Measurements from ENCODE around the gene PPP4R3B. TPM values are rescaled to one million over a fixed set of nuclear protein-coding genes. Genes with fewer than 3 reads are reported as not detected.
A peak's percentile ranks its signal among the peaks of the same experiment; 100 is the strongest.

Gene PPP4R3B
- total RNA-seq, 2 donors from 2014 or later: 50.8 to 52.0 TPM

- peaks cover 5% of the 10 kb centered on the region for H3K9me3 Mint-ChIP-seq
- no peaks in the 10 kb centered on the region for H3K4me1 ChIP-seq (ENCODE audit: control insufficient read depth, insufficient read depth, low read length)
- no peak overlapping the region for H3K27ac ChIP-seq (ENCODE audit: low read depth, low read length)
- DNase-seq: no peak
- H3K9me3 ChIP-seq (ENCODE audit: control insufficient read depth, low read length): no peaks in the 10 kb centered on the region
- no peaks in the 10 kb centered on the region for H3K27me3 ChIP-seq (ENCODE audit: control insufficient read depth, insufficient read depth, low read length, poor library complexity, severe bottlenecking)
- peaks cover 48% of the 10 kb centered on the region for H3K36me3 ChIP-seq (ENCODE audit: control insufficient read depth, insufficient read depth, low read length)
- H3K4me1 Mint-ChIP-seq: peaks cover 28% of the 10 kb centered on the region
- peak overlapping the region; percentile 44 for H3K27ac Mint-ChIP-seq
- WGBS, 2 experiments (ENCODE audit: insufficient coverage in 1 of 2, insufficient read length in 1 of 2): 91 to 100% methylated on average over 1 to 3 of the region's 3 CpGs
- no peak overlapping the region for H3K9ac ChIP-seq (ENCODE audit: extremely low read depth, low read length, poor library complexity, severe bottlenecking)
- H3K36me3 Mint-ChIP-seq (ENCODE audit: low read depth): peaks cover 44% of the 10 kb centered on the region
- H3K4me3 ChIP-seq (ENCODE audit: low read length): no peak overlapping the region
- no peak for TF ChIP-seq CTCF (conservative IDR thresholded peaks at IDR 0.05)
- no peak overlapping the region for H3K4me3 Mint-ChIP-seq
- H3K27me3 Mint-ChIP-seq (ENCODE audit: insufficient read depth): no peaks in the 10 kb centered on the region
Observed at GRCh38 chr2:55610954-55611743, 6.3 kb downstream of the PPP4R3B start.

GRCh38 chr2:55609938-55610578, 7.4 kb downstream of the PPP4R3B start:
- H3K9me3 Mint-ChIP-seq: peaks cover 5% of the 10 kb centered on the region
- Histone ChIP-seq H3K4me3 (ENCODE audit: low read length) (no peak overlapping the region), H3K4me1 (ENCODE audit: control insufficient read depth, insufficient read depth, low read length) (no peaks in the 10 kb centered on the region), H3K9me3 (ENCODE audit: control insufficient read depth, low read length) (no peaks in the 10 kb centered on the region), H3K36me3 (ENCODE audit: control insufficient read depth, insufficient read depth, low read length) (peaks cover 45% of the 10 kb centered on the region), H3K27ac (ENCODE audit: low read depth, low read length) (no peak overlapping the region), H3K27me3 (ENCODE audit: control insufficient read depth, insufficient read depth, low read length, poor library complexity, severe bottlenecking) (no peaks in the 10 kb centered on the region), H3K9ac (ENCODE audit: extremely low read depth, low read length, poor library complexity, severe bottlenecking) (no peak overlapping the region)
- no peaks in the 10 kb centered on the region for H3K27me3 Mint-ChIP-seq (ENCODE audit: insufficient read depth)
- TF ChIP-seq CTCF (conservative IDR thresholded peaks at IDR 0.05): no peak
- H3K4me3 Mint-ChIP-seq: no peak overlapping the region
- 90% methylated on average over 1 of the region's 1 CpG; no CpG with 5 or more reads in 1 of the 2 experiments for WGBS, 2 experiments (ENCODE audit: insufficient coverage in 1 of 2, insufficient read length in 1 of 2)
- no peak for DNase-seq
- H3K36me3 Mint-ChIP-seq (ENCODE audit: low read depth): peaks cover 44% of the 10 kb centered on the region
- H3K27ac Mint-ChIP-seq: peak overlapping the region; percentile 36
- peaks cover 22% of the 10 kb centered on the region for H3K4me1 Mint-ChIP-seq

- DNase-seq: no peak
- Mint-ChIP-seq H3K4me3 (no peak overlapping the region), H3K4me1 (peaks cover 19% of the 10 kb centered on the region), H3K27ac (peak overlapping the region; percentile 42), H3K9me3 (peaks cover 5% of the 10 kb centered on the region), H3K36me3 (ENCODE audit: low read depth) (peaks cover 42% of the 10 kb centered on the region), H3K27me3 (ENCODE audit: insufficient read depth) (no peaks in the 10 kb centered on the region)
- H3K4me1 ChIP-seq (ENCODE audit: control insufficient read depth, insufficient read depth, low read length): no peaks in the 10 kb centered on the region
- H3K9ac ChIP-seq (ENCODE audit: extremely low read depth, low read length, poor library complexity, severe bottlenecking): no peak overlapping the region
- TF ChIP-seq CTCF (conservative IDR thresholded peaks at IDR 0.05): no peak
- WGBS, 2 experiments (ENCODE audit: insufficient coverage in 1 of 2, insufficient read length in 1 of 2): 81 to 90% methylated on average over 3 to 8 of the region's 8 CpGs
- H3K4me3 ChIP-seq (ENCODE audit: low read length): no peak overlapping the region
- no peak overlapping the region for H3K27ac ChIP-seq (ENCODE audit: low read depth, low read length)
- no peaks in the 10 kb centered on the region for H3K27me3 ChIP-seq (ENCODE audit: control insufficient read depth, insufficient read depth, low read length, poor library complexity, severe bottlenecking)
- H3K36me3 ChIP-seq (ENCODE audit: control insufficient read depth, insufficient read depth, low read length): peaks cover 37% of the 10 kb centered on the region
- H3K9me3 ChIP-seq (ENCODE audit: control insufficient read depth, low read length): no peaks in the 10 kb centered on the region
Observed at GRCh38 chr2:55609193-55609794, 8.1 kb downstream of the PPP4R3B start.

All from endodermal cell (in vitro differentiated cells).